Measurements from ENCODE around the gene DCDC2B. TPM values are rescaled to one million over a fixed set of nuclear protein-coding genes. Genes with fewer than 3 reads are reported as not detected.

The DCDC2B gene
- total and polyA plus RNA-seq, 9 of the 15 experiments (the other 6 are each of a cell fraction or from before 2014, with no cell fraction given), result not detected

DNA sequence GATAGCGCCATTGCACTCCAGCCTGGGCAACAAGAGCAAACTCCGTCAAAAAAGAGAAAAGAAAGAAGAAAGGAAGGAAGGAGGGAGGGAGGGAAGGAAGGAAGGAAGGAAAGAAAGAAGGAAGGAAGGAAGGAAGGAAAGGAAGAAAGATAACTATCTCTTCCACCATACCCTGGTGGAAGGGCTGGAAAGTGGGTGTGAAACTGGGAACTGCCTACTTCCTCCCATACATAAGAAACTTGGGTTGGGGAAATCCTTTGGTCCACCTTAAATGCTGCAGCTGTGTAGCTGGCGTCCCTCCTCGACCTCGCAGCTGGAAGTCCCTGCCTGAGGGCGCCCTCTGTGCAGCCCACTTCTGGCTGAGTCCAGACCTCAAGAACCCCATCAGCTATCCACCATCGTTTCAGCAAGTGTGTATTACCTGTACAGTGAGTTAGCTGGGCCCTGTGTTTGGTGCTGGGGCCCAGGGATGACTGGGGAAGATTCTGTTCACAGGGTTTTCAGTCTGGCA, 33.5 kb downstream of the DCDC2B start (continued):
- TF ChIP-seq ZNF212 (CRISPR knock-in tag; IDR thresholded peaks at IDR 0.05), result no peak
- no peak for TF ChIP-seq MCM5 (IDR thresholded peaks at IDR 0.05; ENCODE audit: low read depth)
- TF ChIP-seq HDAC8 (tag; IDR thresholded peaks at IDR 0.05), result no peak
- no peak for TF ChIP-seq CEBPB (tag; IDR thresholded peaks at IDR 0.05)
- TF ChIP-seq NFE2L1 (tag; IDR thresholded peaks at IDR 0.05; ENCODE audit: borderline replicate concordance, low read depth), result no peak
- TF ChIP-seq SNIP1 (IDR thresholded peaks at IDR 0.05; ENCODE audit: low read depth), result no peak
- TF ChIP-seq, protein P1, sequence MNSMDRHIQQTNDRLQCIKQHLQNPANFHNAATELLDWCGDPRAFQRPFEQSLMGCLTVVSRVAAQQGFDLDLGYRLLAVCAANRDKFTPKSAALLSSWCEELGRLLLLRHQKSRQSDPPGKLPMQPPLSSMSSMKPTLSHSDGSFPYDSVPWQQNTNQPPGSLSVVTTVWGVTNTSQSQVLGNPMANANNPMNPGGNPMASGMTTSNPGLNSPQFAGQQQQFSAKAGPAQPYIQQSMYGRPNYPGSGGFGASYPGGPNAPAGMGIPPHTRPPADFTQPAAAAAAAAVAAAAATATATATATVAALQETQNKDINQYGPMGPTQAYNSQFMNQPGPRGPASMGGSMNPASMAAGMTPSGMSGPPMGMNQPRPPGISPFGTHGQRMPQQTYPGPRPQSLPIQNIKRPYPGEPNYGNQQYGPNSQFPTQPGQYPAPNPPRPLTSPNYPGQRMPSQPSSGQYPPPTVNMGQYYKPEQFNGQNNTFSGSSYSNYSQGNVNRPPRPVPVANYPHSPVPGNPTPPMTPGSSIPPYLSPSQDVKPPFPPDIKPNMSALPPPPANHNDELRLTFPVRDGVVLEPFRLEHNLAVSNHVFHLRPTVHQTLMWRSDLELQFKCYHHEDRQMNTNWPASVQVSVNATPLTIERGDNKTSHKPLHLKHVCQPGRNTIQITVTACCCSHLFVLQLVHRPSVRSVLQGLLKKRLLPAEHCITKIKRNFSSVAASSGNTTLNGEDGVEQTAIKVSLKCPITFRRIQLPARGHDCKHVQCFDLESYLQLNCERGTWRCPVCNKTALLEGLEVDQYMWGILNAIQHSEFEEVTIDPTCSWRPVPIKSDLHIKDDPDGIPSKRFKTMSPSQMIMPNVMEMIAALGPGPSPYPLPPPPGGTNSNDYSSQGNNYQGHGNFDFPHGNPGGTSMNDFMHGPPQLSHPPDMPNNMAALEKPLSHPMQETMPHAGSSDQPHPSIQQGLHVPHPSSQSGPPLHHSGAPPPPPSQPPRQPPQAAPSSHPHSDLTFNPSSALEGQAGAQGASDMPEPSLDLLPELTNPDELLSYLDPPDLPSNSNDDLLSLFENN (IDR thresholded peaks at IDR 0.05; ENCODE audit: low read depth in 2 of 2, low read length in 2 of 2), result no peak
- no peak for TF ChIP-seq ZNF134 (CRISPR knock-in tag; conservative IDR thresholded peaks at IDR 0.05)
- TF ChIP-seq, protein P2, sequence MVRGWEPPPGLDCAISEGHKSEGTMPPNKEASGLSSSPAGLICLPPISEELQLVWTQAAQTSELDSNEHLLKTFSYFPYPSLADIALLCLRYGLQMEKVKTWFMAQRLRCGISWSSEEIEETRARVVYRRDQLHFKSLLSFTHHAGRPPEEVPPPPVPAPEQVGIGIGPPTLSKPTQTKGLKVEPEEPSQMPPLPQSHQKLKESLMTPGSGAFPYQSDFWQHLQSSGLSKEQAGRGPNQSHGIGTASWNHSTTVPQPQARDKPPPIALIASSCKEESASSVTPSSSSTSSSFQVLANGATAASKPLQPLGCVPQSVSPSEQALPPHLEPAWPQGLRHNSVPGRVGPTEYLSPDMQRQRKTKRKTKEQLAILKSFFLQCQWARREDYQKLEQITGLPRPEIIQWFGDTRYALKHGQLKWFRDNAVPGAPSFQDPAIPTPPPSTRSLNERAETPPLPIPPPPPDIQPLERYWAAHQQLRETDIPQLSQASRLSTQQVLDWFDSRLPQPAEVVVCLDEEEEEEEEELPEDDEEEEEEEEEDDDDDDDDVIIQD (CRISPR knock-in tag; IDR thresholded peaks at IDR 0.05), result no peak
- no peak for TF ChIP-seq SOX6 (IDR thresholded peaks at IDR 0.05)
- TF ChIP-seq, protein P3, sequence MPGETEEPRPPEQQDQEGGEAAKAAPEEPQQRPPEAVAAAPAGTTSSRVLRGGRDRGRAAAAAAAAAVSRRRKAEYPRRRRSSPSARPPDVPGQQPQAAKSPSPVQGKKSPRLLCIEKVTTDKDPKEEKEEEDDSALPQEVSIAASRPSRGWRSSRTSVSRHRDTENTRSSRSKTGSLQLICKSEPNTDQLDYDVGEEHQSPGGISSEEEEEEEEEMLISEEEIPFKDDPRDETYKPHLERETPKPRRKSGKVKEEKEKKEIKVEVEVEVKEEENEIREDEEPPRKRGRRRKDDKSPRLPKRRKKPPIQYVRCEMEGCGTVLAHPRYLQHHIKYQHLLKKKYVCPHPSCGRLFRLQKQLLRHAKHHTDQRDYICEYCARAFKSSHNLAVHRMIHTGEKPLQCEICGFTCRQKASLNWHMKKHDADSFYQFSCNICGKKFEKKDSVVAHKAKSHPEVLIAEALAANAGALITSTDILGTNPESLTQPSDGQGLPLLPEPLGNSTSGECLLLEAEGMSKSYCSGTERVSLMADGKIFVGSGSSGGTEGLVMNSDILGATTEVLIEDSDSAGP (CRISPR knock-in tag; IDR thresholded peaks at IDR 0.05), result no peak
- TF ChIP-seq CREB1 (IDR thresholded peaks at IDR 0.05), result no peak
- TF ChIP-seq CREB1 (CRISPR knock-in tag; IDR thresholded peaks at IDR 0.05), result no peak
- 0 out of 2 replicates have a peak, but pooled peaks have one; percentile 20 for TF ChIP-seq ETV1 (tag; conservative IDR thresholded peaks at IDR 0.05; ENCODE audit: low read depth)
- no peak for TF ChIP-seq NCOA6 (IDR thresholded peaks at IDR 0.05)
- TF ChIP-seq SLC30A9 (CRISPR knock-in tag; IDR thresholded peaks at IDR 0.05), result no peak
- TF ChIP-seq CHD4 (IDR thresholded peaks at IDR 0.05; ENCODE audit: insufficient read depth, insufficient replicate concordance, low read depth, low read length, poor library complexity, severe bottlenecking), result no peak
- no peak for TF ChIP-seq SUPT5H (IDR thresholded peaks at IDR 0.05)
- TF ChIP-seq POLR2AphosphoS5 (IDR thresholded peaks at IDR 0.05; ENCODE audit: control insufficient read depth, insufficient read depth, low read depth, low read length), result no peak
- TF ChIP-seq, protein P4, sequence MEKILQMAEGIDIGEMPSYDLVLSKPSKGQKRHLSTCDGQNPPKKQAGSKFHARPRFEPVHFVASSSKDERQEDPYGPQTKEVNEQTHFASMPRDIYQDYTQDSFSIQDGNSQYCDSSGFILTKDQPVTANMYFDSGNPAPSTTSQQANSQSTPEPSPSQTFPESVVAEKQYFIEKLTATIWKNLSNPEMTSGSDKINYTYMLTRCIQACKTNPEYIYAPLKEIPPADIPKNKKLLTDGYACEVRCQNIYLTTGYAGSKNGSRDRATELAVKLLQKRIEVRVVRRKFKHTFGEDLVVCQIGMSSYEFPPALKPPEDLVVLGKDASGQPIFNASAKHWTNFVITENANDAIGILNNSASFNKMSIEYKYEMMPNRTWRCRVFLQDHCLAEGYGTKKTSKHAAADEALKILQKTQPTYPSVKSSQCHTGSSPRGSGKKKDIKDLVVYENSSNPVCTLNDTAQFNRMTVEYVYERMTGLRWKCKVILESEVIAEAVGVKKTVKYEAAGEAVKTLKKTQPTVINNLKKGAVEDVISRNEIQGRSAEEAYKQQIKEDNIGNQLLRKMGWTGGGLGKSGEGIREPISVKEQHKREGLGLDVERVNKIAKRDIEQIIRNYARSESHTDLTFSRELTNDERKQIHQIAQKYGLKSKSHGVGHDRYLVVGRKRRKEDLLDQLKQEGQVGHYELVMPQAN (IDR thresholded peaks at IDR 0.05; ENCODE audit: borderline replicate concordance), result 0 out of 2 replicates have a peak, but pooled peaks have one; percentile 37
- TF ChIP-seq SMARCE1 (IDR thresholded peaks at IDR 0.05), result 0 out of 2 replicates have a peak, but pooled peaks have one; percentile 48

All from K562 (cell line).